Ovary (tissue), 9 donors: ENCODE data around the gene ILF3. TPM values are rescaled to one million over a fixed set of nuclear protein-coding genes. Genes with fewer than 3 reads are reported as not detected.

Experiments used
- DNase-seq, 5 donors: peaks; one replicate each; pipeline ENCODE4 v3.0.0-alpha.2; 2019 to 2020
- H3K27ac ChIP-seq, 2 donors: fragments of 200-600 bp; one replicate each; pipeline versions ENCODE4 v1.5.1 to v1.8.0; 2019 to 2022
- H3K27me3 ChIP-seq: fragments of 200-600 bp; one replicate; pipeline ENCODE4 v1.8.0; 2022
- H3K36me3 ChIP-seq: fragments of 200-600 bp; sonication (generic); one replicate; pipeline ENCODE4 v1.5.1; 2019
- H3K4me1 ChIP-seq: one replicate; pipeline ENCODE4 v1.8.1; 2013; ENCODE audit warnings: mild to moderate bottlenecking, moderate library complexity; ENCODE audit not compliant: insufficient read depth
- H3K4me3 ChIP-seq: fragments of 200-600 bp; sonication (generic); one replicate; pipeline ENCODE4 v1.5.1; 2017
- H3K9me3 ChIP-seq, 2 donors: fragments of 200-600 bp in 1 of 2; sonication (generic) in 1 of 2; one replicate each; pipeline versions ENCODE4 v1.5.1 to v1.8.1; 2013 to 2019; ENCODE audit warnings: mild to moderate bottlenecking in 1 of 2, moderate library complexity in 1 of 2
- CTCF ChIP-seq, 3 donors: fragments of 450-650 bp in 2 of 3; fragments of 200-600 bp in 1 of 3; IDR thresholded peaks; one replicate each; pipeline versions ENCODE4 v1.5.1 to v1.8.0; 2016 to 2022; ENCODE audit warnings: antibody characterized with exemption in 3 of 3, mild to moderate bottlenecking in 1 of 3
- EP300 ChIP-seq: sonication (generic); formaldehyde crosslinking; IDR thresholded peaks from one replicate; pipeline ENCODE4 v1.6.1; 2017; ENCODE audit warnings: antibody characterized with exemption
- POLR2A ChIP-seq: fragments of 450-650 bp; IDR thresholded peaks from one replicate; pipeline ENCODE4 v1.6.1; 2017; ENCODE audit warnings: antibody characterized with exemption, mild to moderate bottlenecking, moderate library complexity
- WGBS, 3 donors: extraction: QIAGEN DNeasy Blood & Tissue Kit in 1 of 3; methylation state at CpG; one replicate each; pipeline versions ENCODE4 v1.1.5 to v1.1.7; 2013 to 2017; 5-methylcytosine and 5-hydroxymethylcytosine counted together
- intact Hi-C, 4 donors: fragments of 100-400 bp; cut with DNase I; formaldehyde crosslinking; loops; one replicate each; pipeline versions ENCODE4 v1.11.0 to v1.15.1; 2022 to 2023
- polyA plus RNA-seq, 2 donors: library from polyadenylated mRNA; stranded (reverse); fragments of 200-250 nt in 1 of 2; fragments of 350-450 nt in 1 of 2; fragmentation: Illumina TruSeq in 1 of 2; extraction: RNeasy Lipid Tissue Mini Kit (QIAGEN cat#74804) in 1 of 2; gene quantifications; one replicate each; pipeline ENCODE4 v1.2.3, GENCODE V29; 2013 to 2014
- total RNA-seq, 7 donors: library from RNA; depleted of rRNA in 2 of 7; stranded (reverse); fragments of >200 nt in 2 of 7; fragmentation: NEBNext Ultra II Directional in 3 of 7; extraction: Animal tissue kit (Norgen Biotek cat#: 25700) in 3 of 7; gene quantifications; one replicate each; pipeline versions ENCODE4 v1.1.0 to v1.2.4, GENCODE V29; 2016 to 2023
- donor health status: DM: no; HTN: no; CAD: no; lungs with moderate emphysema.
- donor health status: DM: no; HTN: no; CAD: no.
- donor health status: Bipolar disorder and iron deficiency.
- donor health status: DM: yes; HTN: yes; CAD: no.
- donor health status: DM: no; HTN: no; CAD: no.
- donor health status: DM: yes; HTN: yes; CAD: no.

ILF3 gene
- total and polyA plus RNA-seq, 9 donors: 90.0 to 295 (median 227) TPM

GRCh38 chr19:10694706-10695307, 40.7 kb downstream of the ILF3 start:
- Histone ChIP-seq H3K9me3 (no peaks in the 10 kb centered on the region), H3K36me3 (no peaks in the 10 kb centered on the region), H3K27me3 (no peaks in the 10 kb centered on the region), H3K27ac (no peak overlapping the region), H3K4me1 (peaks cover 6% of the 10 kb centered on the region), H3K4me3 (no peak overlapping the region)
- DNase-seq: no peak
- intact Hi-C loops: loop anchor here in 2 of 4 donors (5.0 kb wide), 2 partner anchors 38 to 113 kb away; no protein-coding TSS in a partner anchor
- TF ChIP-seq POLR2A (no peak), EP300 (no peak), CTCF (IDR thresholded peaks at IDR 0.05) (no peak)
- 32 to 40% (median 38%) methylated on average over 16 of the region's 16 CpGs for WGBS, 3 donors

GRCh38 chr19:10695401-10696398, 41.6 kb downstream of the ILF3 start:
- WGBS, 3 donors: 8 to 11% (median 9%) methylated on average over 46 to 59 of the region's 59 CpGs
- Histone ChIP-seq H3K4me3 (no peak overlapping the region), H3K36me3 (no peaks in the 10 kb centered on the region), H3K9me3 (no peaks in the 10 kb centered on the region), H3K27ac (no peak overlapping the region), H3K4me1 (peaks cover 6% of the 10 kb centered on the region), H3K27me3 (no peaks in the 10 kb centered on the region)
- intact Hi-C loops: loop anchor here in 1 of 4 donors (5.0 kb wide), 1 partner anchor 38 kb away; no protein-coding TSS in a partner anchor
- peak; percentile 87 to 96 (median 89) for DNase-seq
- no peak for TF ChIP-seq CTCF (IDR thresholded peaks at IDR 0.05)
- no peak for TF ChIP-seq POLR2A
- TF ChIP-seq EP300: no peak

GRCh38 chr19:10699650-10700335, 45.6 kb downstream of the ILF3 start:
- Histone ChIP-seq H3K4me1 (peaks cover 15% of the 10 kb centered on the region), H3K4me3 (no peak overlapping the region), H3K27ac (no peak overlapping the region), H3K36me3 (no peaks in the 10 kb centered on the region), H3K27me3 (no peaks in the 10 kb centered on the region), H3K9me3 (no peaks in the 10 kb centered on the region)
- no peak for DNase-seq
- TF ChIP-seq POLR2A: no peak
- WGBS, 3 donors: 38 to 46% (median 43%) methylated on average over 15 of the region's 15 CpGs
- intact Hi-C loops: loop anchor here in 1 of 4 donors (5.0 kb wide), 1 partner anchor 42 kb away; no protein-coding TSS in a partner anchor

- intact Hi-C loops: no loop called here
- H3K36me3 ChIP-seq: no peaks in the 10 kb centered on the region
- DNase-seq: no peak
- H3K9me3 ChIP-seq: no peaks in the 10 kb centered on the region
- WGBS, 3 donors: 6 to 10% (median 7%) methylated on average over 24 of the region's 24 CpGs
- peaks cover 9% of the 10 kb centered on the region for H3K4me1 ChIP-seq
- no peaks in the 10 kb centered on the region for H3K27me3 ChIP-seq
- H3K27ac ChIP-seq: no peak overlapping the region
- no peak for TF ChIP-seq EP300
- no peak for TF ChIP-seq CTCF (IDR thresholded peaks at IDR 0.05)
- TF ChIP-seq POLR2A: no peak
- peak overlapping the region; percentile 55 for H3K4me3 ChIP-seq
Measured at GRCh38 chr19:10701955-10702525, 47.9 kb downstream of the ILF3 start.
